Neuronal stem cell (in vitro differentiated cells): Measurements from ENCODE around the gene RALGPS1.

Experiments
- DNase-seq: peaks from one replicate; pipeline ENCODE4 v3.0.0-alpha.2; 2013; ENCODE audit warnings: low spot score
- H2AFZ ChIP-seq: one replicate; pipeline ENCODE4 v1.6.1; 2013; ENCODE audit warnings: mild to moderate bottlenecking, low read length, inconsistent platforms
- H2AK5ac ChIP-seq: 2 replicates; pipeline ENCODE4 v1.6.1; 2013; ENCODE audit warnings: low read depth, mild to moderate bottlenecking, inconsistent platforms, low read length, moderate library complexity, mixed read lengths
- H2BK120ac ChIP-seq: 2 replicates; pipeline ENCODE4 v1.6.1; 2013; ENCODE audit warnings: low read depth, mild to moderate bottlenecking, inconsistent platforms, low read length, moderate library complexity, mixed read lengths
- H2BK12ac ChIP-seq: one replicate; pipeline ENCODE4 v1.6.1; 2013; ENCODE audit warnings: low read length, inconsistent platforms
- H2BK15ac ChIP-seq: 2 replicates; pipeline ENCODE4 v1.6.1; 2013; ENCODE audit warnings: mild to moderate bottlenecking, low read length, inconsistent platforms, mixed read lengths
- H2BK5ac ChIP-seq: one replicate; pipeline ENCODE4 v1.6.1; 2013; ENCODE audit warnings: inconsistent platforms, mild to moderate bottlenecking, low read length, moderate library complexity
- H3K14ac ChIP-seq: one replicate; pipeline ENCODE4 v1.6.1; 2013; ENCODE audit warnings: low read length, inconsistent platforms
- H3K18ac ChIP-seq: 2 replicates; pipeline ENCODE4 v1.6.1; 2013; ENCODE audit warnings: low read length, inconsistent platforms
- H3K23ac ChIP-seq: 2 replicates; pipeline ENCODE4 v1.6.1; 2013; ENCODE audit warnings: low read depth, mild to moderate bottlenecking, mixed read lengths, low read length, inconsistent platforms; ENCODE audit not compliant: poor library complexity
- H3K27ac ChIP-seq: replicated peaks from 3 replicates; pipeline ENCODE4 v1.5.1; 2013; ENCODE audit warnings: low read length, inconsistent platforms
- H3K27me3 ChIP-seq, 3 experiments: 2 replicates each; pipeline ENCODE4 v1.6.1; 2013; ENCODE audit warnings: low read length in 3 of 3, mild to moderate bottlenecking in 2 of 3, inconsistent platforms in 1 of 3, low read depth in 1 of 3, mixed read lengths in 1 of 3, moderate library complexity in 1 of 3; ENCODE audit not compliant: control insufficient read depth in 3 of 3, insufficient read depth in 3 of 3
- H3K36me3 ChIP-seq, 2 donors: replicated peaks in 1 of 2; 2 replicates each; pipeline ENCODE4 v1.6.1; 2013; ENCODE audit warnings: low read length in 2 of 2; ENCODE audit not compliant: control insufficient read depth in 2 of 2, insufficient read depth in 2 of 2
- H3K4ac ChIP-seq: 2 replicates; pipeline ENCODE4 v1.6.1; 2013; ENCODE audit warnings: inconsistent platforms, mild to moderate bottlenecking, low read length, moderate library complexity
- H3K4me1 ChIP-seq, 2 donors: 1 replicate in 1 of 2; 2 replicates in 1 of 2; pipeline ENCODE4 v1.6.1; 2013; ENCODE audit warnings: low read length in 2 of 2, low read depth in 1 of 2; ENCODE audit not compliant: control insufficient read depth in 2 of 2, insufficient read depth in 1 of 2
- H3K4me2 ChIP-seq: one replicate; pipeline ENCODE4 v1.6.1; 2013; ENCODE audit warnings: mild to moderate bottlenecking, low read length, inconsistent platforms; ENCODE audit not compliant: insufficient read depth, poor library complexity, severe bottlenecking
- H3K4me3 ChIP-seq, 2 donors: 2 replicates each; pipeline ENCODE4 v1.5.1; 2013; ENCODE audit warnings: low read length in 2 of 2, mild to moderate bottlenecking in 2 of 2, inconsistent platforms in 1 of 2, moderate library complexity in 1 of 2
- H3K79me1 ChIP-seq: one replicate; pipeline ENCODE4 v1.6.1; 2013; ENCODE audit warnings: low read depth, mild to moderate bottlenecking, inconsistent platforms, low read length, moderate library complexity
- H3K9ac ChIP-seq: one replicate; pipeline ENCODE4 v1.6.1; 2013; ENCODE audit warnings: mild to moderate bottlenecking, low read depth, low read length, inconsistent platforms; ENCODE audit not compliant: poor library complexity
- H3K9me3 ChIP-seq, 2 donors: replicated peaks in 1 of 2; 2 replicates each; pipeline versions ENCODE3 to v1.6.1; 2013; ENCODE audit warnings: low read length in 2 of 2, mild to moderate bottlenecking in 2 of 2, inconsistent platforms in 1 of 2, low read depth in 1 of 2, mixed read lengths in 1 of 2, moderate library complexity in 1 of 2; ENCODE audit not compliant: control insufficient read depth in 2 of 2, insufficient read depth in 1 of 2
- H4K8ac ChIP-seq: one replicate; pipeline ENCODE4 v1.6.1; 2013; ENCODE audit warnings: low read depth, mild to moderate bottlenecking, inconsistent platforms, low read length, moderate library complexity
- H4K91ac ChIP-seq: one replicate; pipeline ENCODE4 v1.6.1; 2013; ENCODE audit warnings: low read length, low read depth, mild to moderate bottlenecking, inconsistent platforms; ENCODE audit not compliant: poor library complexity
- WGBS, 2 donors: extraction: QIAGEN DNeasy Blood & Tissue Kit; methylation state at CpG; one replicate each; pipeline ENCODE4 v1.1.7; 2013; ENCODE audit warnings: missing lambda C conversion rate in 2 of 2, mixed read lengths in 1 of 2; ENCODE audit not compliant: insufficient read length in 2 of 2, insufficient replicate concordance in 1 of 2; ENCODE audit errors: extremely low coverage in 2 of 2; 5-methylcytosine and 5-hydroxymethylcytosine counted together

The RALGPS1 gene

GRCh38 chr9:127053057-127053821 lies 138.7 kb downstream of the RALGPS1 start:
- no peak overlapping the region for H3K9ac ChIP-seq
- no peak overlapping the region for H4K91ac ChIP-seq
- no peaks in the 10 kb centered on the region for H3K9me3 ChIP-seq
- no peak overlapping the region for H3K4me3 ChIP-seq
- no peak overlapping the region for H2BK120ac ChIP-seq
- H3K27ac ChIP-seq: no peak overlapping the region
- H4K8ac ChIP-seq: no peak overlapping the region
- no peaks in the 10 kb centered on the region for H3K27me3 ChIP-seq
- H3K4ac ChIP-seq: no peak overlapping the region
- no CpG with 5 or more reads among the region's 14 CpGs for WGBS, 2 donors
- no peak overlapping the region for H2AFZ ChIP-seq
- H3K18ac ChIP-seq: no peak overlapping the region
- no peak overlapping the region for H2BK15ac ChIP-seq
- H3K14ac ChIP-seq: no peak overlapping the region
- H3K23ac ChIP-seq: no peak overlapping the region
- no peak overlapping the region for H2BK12ac ChIP-seq
- no peak overlapping the region for H3K4me2 ChIP-seq
- DNase-seq: no peak
- H3K36me3 ChIP-seq: no peaks in the 10 kb centered on the region
- no peak overlapping the region for H2BK5ac ChIP-seq
- H3K79me1 ChIP-seq: peaks cover 3% of the 10 kb centered on the region
- H3K4me1 ChIP-seq: peaks cover 4 to 7% of the 10 kb centered on the region in 2 donors
- H2AK5ac ChIP-seq: no peak overlapping the region

GRCh38 chr9:127053960-127054359 lies 139.4 kb downstream of the RALGPS1 start:
- Histone ChIP-seq H3K9ac (no peak overlapping the region), H3K27ac (no peak overlapping the region), H3K23ac (no peak overlapping the region), H3K4ac (no peak overlapping the region), H3K27me3 (no peaks in the 10 kb centered on the region), H3K79me1 (peaks cover 3% of the 10 kb centered on the region), H2AK5ac (no peak overlapping the region), H3K36me3 (no peaks in the 10 kb centered on the region), H2BK120ac (no peak overlapping the region), H2BK15ac (no peak overlapping the region), H4K91ac (no peak overlapping the region), H2BK5ac (no peak overlapping the region), H3K9me3 (no peaks in the 10 kb centered on the region), H3K18ac (no peak overlapping the region), H3K14ac (no peak overlapping the region), H4K8ac (no peak overlapping the region), H2AFZ (no peak overlapping the region), H3K4me1 (peaks cover 8 to 10% of the 10 kb centered on the region in 2 donors), H2BK12ac (no peak overlapping the region), H3K4me2 (no peak overlapping the region), H3K4me3 (no peak overlapping the region)
- WGBS, 2 donors: no CpG with 5 or more reads among the region's 5 CpGs
- no peak for DNase-seq

GRCh38 chr9:127055745-127056402 lies 141.3 kb downstream of the RALGPS1 start:
- H3K23ac ChIP-seq: no peak overlapping the region
- H3K4ac ChIP-seq: no peak overlapping the region
- H3K4me1 ChIP-seq: peaks cover 8 to 10% of the 10 kb centered on the region in 2 donors
- H4K91ac ChIP-seq: no peak overlapping the region
- no peaks in the 10 kb centered on the region for H3K27me3 ChIP-seq
- no peak overlapping the region for H3K9ac ChIP-seq
- no peak overlapping the region for H4K8ac ChIP-seq
- no peak overlapping the region for H3K4me3 ChIP-seq
- H2BK5ac ChIP-seq: no peak overlapping the region
- no peak overlapping the region for H2AFZ ChIP-seq
- no peak overlapping the region for H2AK5ac ChIP-seq
- H2BK120ac ChIP-seq: no peak overlapping the region
- H3K27ac ChIP-seq: no peak overlapping the region
- no peak overlapping the region for H3K4me2 ChIP-seq
- no peak overlapping the region for H2BK15ac ChIP-seq
- H3K79me1 ChIP-seq: no peaks in the 10 kb centered on the region
- no peaks in the 10 kb centered on the region for H3K9me3 ChIP-seq
- DNase-seq: no peak
- no peak overlapping the region for H3K18ac ChIP-seq
- no peaks in the 10 kb centered on the region for H3K36me3 ChIP-seq
- no peak overlapping the region for H3K14ac ChIP-seq
- H2BK12ac ChIP-seq: no peak overlapping the region

DNA sequence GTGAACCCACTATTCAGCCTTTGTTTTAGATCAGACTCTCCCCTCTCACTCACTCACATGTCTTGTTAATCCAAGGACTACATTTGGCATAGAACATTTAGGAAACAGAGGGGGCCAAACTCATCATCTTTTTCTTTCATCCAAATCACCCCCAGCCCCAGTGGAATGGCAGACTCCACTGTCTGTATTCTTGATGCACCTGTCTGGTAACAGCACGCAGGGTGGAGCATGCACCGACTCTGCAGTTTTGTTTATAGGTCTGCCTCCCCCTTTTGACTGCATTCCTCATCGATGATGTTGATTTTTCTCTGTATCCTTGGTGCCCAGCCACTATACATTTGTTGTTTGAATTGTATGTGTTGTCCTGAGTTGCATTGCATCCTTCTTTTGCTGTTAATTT lies 141.9 kb downstream of the RALGPS1 start:
- H3K4me2 ChIP-seq: no peak overlapping the region
- no peak overlapping the region for H3K18ac ChIP-seq
- no peak overlapping the region for H2BK15ac ChIP-seq
- no peak for DNase-seq
- H3K27me3 ChIP-seq: no peaks in the 10 kb centered on the region
- no peak overlapping the region for H2BK120ac ChIP-seq
- H3K4me3 ChIP-seq: no peak overlapping the region
- no peak overlapping the region for H3K27ac ChIP-seq
- no peak overlapping the region for H2BK5ac ChIP-seq
- WGBS, 2 donors: no CpG with 5 or more reads among the region's 3 CpGs
- H2BK12ac ChIP-seq: no peak overlapping the region
- H3K4ac ChIP-seq: no peak overlapping the region
- H3K79me1 ChIP-seq: no peaks in the 10 kb centered on the region
- H2AFZ ChIP-seq: no peak overlapping the region
- no peak overlapping the region for H4K91ac ChIP-seq
- no peak overlapping the region for H4K8ac ChIP-seq
- H3K4me1 ChIP-seq: peaks cover 8 to 10% of the 10 kb centered on the region in 2 donors
- H3K9me3 ChIP-seq: no peaks in the 10 kb centered on the region
- no peak overlapping the region for H2AK5ac ChIP-seq
- no peak overlapping the region for H3K23ac ChIP-seq
- no peak overlapping the region for H3K9ac ChIP-seq
- H3K14ac ChIP-seq: no peak overlapping the region
- H3K36me3 ChIP-seq: no peaks in the 10 kb centered on the region
